ENCODE measurements around the gene TYW1. TPM values are rescaled to one million over a fixed set of nuclear protein-coding genes. Genes with fewer than 3 reads are reported as not detected.
"Not testable (repeated sequence)": the region's sequence is repeated elsewhere in the genome, so short reads cannot be mapped to it uniquely, and the experiment has no call there.

The TYW1 gene
- total RNA-seq, 1 donor from 2014 or later, result 15.4 TPM

- H3K4me1 ChIP-seq; H3K27ac ChIP-seq; H3K9me3 ChIP-seq; ATAC-seq; intact Hi-C loops (cut with DNase I); H3K27me3 ChIP-seq (ENCODE audit: low read depth); H3K4me3 ChIP-seq; DNase-seq; H3K36me3 ChIP-seq: not testable (repeated sequence)
Observed at GRCh38 chr7:67137489-67137888, 140.9 kb downstream of the TYW1 start.

- H3K36me3 ChIP-seq; H3K4me1 ChIP-seq; H3K27me3 ChIP-seq (ENCODE audit: low read depth); intact Hi-C loops (cut with DNase I); ATAC-seq; H3K4me3 ChIP-seq; DNase-seq; H3K9me3 ChIP-seq; H3K27ac ChIP-seq: not testable (repeated sequence)
Observed at GRCh38 chr7:67139876-67140275, 143.2 kb downstream of the TYW1 start.

GRCh38 chr7:67141001-67141400 is 144.4 kb downstream of the TYW1 start:
- H3K27ac ChIP-seq; H3K9me3 ChIP-seq; H3K4me3 ChIP-seq; H3K4me1 ChIP-seq; intact Hi-C loops (cut with DNase I); DNase-seq; ATAC-seq; H3K27me3 ChIP-seq (ENCODE audit: low read depth); H3K36me3 ChIP-seq: not testable (repeated sequence)

GRCh38 chr7:67143091-67143786 is 146.6 kb downstream of the TYW1 start:
- peak; percentile 42 to 53 for ATAC-seq
- intact Hi-C loops (cut with DNase I), result not testable (repeated sequence)

DNA sequence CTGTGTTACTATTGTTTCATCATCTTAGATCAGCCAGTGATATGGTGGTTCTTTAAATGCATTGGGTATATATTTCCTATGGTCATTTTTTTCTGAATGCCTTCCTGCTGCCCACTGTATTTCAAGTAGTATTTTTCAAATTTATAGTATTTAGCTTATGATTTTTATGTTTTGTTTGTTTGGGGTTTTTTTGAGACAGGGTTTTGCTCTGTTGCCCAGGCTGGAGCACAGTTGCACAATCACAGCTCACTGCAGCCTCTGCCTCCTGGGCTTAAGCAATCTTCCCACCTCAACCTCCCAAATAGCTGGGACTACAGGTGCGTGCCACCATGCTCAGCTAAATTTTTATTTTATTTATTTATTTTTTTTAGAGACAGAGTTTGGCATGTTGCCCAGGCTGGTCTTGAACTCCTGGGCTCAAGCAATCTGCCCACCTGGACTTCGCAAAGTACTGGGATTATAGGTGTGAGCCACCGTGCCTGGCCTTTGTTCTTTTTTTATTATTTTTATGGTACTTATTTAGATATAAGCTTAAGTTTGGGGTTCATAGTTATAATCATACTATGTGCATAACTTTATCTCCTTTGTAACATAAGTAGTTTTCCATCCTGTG is 149.1 kb downstream of the TYW1 start:
- H3K27ac ChIP-seq; H3K4me1 ChIP-seq; ATAC-seq; H3K27me3 ChIP-seq (ENCODE audit: low read depth); DNase-seq; H3K36me3 ChIP-seq; H3K9me3 ChIP-seq; intact Hi-C loops (cut with DNase I); H3K4me3 ChIP-seq: not testable (repeated sequence)

More at GRCh38 chr7:67143091-67143786, 146.6 kb downstream of the TYW1 start:
- H3K27me3 ChIP-seq (ENCODE audit: low read depth); H3K36me3 ChIP-seq; H3K9me3 ChIP-seq; H3K4me1 ChIP-seq; H3K4me3 ChIP-seq; H3K27ac ChIP-seq; DNase-seq: not testable (repeated sequence)

- H3K36me3 ChIP-seq; ATAC-seq; H3K4me1 ChIP-seq; H3K27ac ChIP-seq; H3K27me3 ChIP-seq (ENCODE audit: low read depth); DNase-seq; H3K4me3 ChIP-seq; intact Hi-C loops (cut with DNase I); H3K9me3 ChIP-seq: not testable (repeated sequence)
Observed at GRCh38 chr7:67149131-67149530, 152.5 kb downstream of the TYW1 start.

GRCh38 chr7:67154374-67154773 is 157.7 kb downstream of the TYW1 start:
- H3K4me3 ChIP-seq; ATAC-seq; H3K4me1 ChIP-seq; H3K27me3 ChIP-seq (ENCODE audit: low read depth); H3K27ac ChIP-seq; H3K9me3 ChIP-seq; DNase-seq; intact Hi-C loops (cut with DNase I); H3K36me3 ChIP-seq: not testable (repeated sequence)

DNA sequence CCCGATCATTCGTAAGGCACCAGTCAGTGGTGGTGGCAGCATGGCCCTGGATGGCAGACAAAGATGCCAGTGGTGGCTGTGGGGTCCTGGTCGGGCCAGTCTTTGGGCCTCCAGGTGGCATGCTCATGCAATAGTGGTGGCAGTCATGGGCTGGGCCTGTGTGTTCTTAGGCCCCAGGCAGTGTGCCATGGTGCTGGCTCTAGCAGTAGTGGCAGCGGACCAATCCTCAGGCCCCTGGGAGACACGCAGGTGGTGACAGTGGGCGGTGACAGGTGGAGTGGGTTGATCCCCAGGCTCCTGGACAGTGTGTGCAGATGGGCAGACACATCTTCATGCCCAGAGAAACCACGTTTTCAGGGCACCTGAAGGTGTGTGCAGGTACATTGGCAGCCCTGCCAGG is 159.4 kb downstream of the TYW1 start:
- H3K27me3 ChIP-seq (ENCODE audit: low read depth); H3K4me3 ChIP-seq; ATAC-seq; DNase-seq; H3K4me1 ChIP-seq; H3K27ac ChIP-seq; H3K9me3 ChIP-seq; intact Hi-C loops (cut with DNase I); H3K36me3 ChIP-seq: not testable (repeated sequence)

- H3K9me3 ChIP-seq; H3K27ac ChIP-seq; H3K36me3 ChIP-seq; H3K27me3 ChIP-seq (ENCODE audit: low read depth); H3K4me1 ChIP-seq; DNase-seq; H3K4me3 ChIP-seq; intact Hi-C loops (cut with DNase I): not testable (repeated sequence)
- peak; percentile 42 to 50 for ATAC-seq
Observed at GRCh38 chr7:67163285-67163684, 166.7 kb downstream of the TYW1 start.

GRCh38 chr7:67171151-67171550 is 174.5 kb downstream of the TYW1 start:
- H3K27ac ChIP-seq; H3K27me3 ChIP-seq (ENCODE audit: low read depth); H3K9me3 ChIP-seq; H3K4me1 ChIP-seq; H3K4me3 ChIP-seq; ATAC-seq; H3K36me3 ChIP-seq; intact Hi-C loops (cut with DNase I); DNase-seq: not testable (repeated sequence)
